Retinal pigment epithelial cell (primary cell): ENCODE data around the gene PPP2R2C.

Experiments
- DNase-seq: peaks from one replicate; pipeline ENCODE4 v3.0.0-alpha.2; 2010; ENCODE audit warnings: low read depth
- H3K4me3 ChIP-seq: 2 replicates; pipeline ENCODE4 v1.5.1; 2011; ENCODE audit warnings: mild to moderate bottlenecking, low read length, control low read depth, moderate library complexity
- TF ChIP-seq, protein P1 (sequence below): conservative IDR thresholded peaks from 2 replicates; pipeline ENCODE4 v1.5.1; 2011; ENCODE audit warnings: low read depth, low read length, control low read depth, inconsistent platforms

Gene PPP2R2C

DNA sequence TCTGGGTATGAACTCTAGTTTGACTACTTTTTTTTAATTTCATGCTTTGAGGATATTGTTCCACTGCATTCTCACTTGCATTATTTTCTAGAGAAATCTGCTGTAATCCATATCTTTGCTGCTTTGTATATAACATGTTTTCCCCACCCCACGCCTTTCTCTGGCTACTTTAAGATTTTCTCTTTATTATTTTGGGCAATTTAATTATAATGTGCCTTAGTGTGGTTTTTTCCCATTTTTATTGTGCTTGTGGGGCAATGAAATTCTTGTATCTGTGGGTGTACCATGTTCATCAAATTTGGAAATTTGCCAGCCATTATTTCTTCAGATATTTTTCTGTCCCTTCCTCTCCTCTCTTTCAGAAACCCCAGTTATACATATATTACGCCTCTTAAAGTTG lies 15.1 kb upstream of the PPP2R2C start:
- TF ChIP-seq, protein P1, sequence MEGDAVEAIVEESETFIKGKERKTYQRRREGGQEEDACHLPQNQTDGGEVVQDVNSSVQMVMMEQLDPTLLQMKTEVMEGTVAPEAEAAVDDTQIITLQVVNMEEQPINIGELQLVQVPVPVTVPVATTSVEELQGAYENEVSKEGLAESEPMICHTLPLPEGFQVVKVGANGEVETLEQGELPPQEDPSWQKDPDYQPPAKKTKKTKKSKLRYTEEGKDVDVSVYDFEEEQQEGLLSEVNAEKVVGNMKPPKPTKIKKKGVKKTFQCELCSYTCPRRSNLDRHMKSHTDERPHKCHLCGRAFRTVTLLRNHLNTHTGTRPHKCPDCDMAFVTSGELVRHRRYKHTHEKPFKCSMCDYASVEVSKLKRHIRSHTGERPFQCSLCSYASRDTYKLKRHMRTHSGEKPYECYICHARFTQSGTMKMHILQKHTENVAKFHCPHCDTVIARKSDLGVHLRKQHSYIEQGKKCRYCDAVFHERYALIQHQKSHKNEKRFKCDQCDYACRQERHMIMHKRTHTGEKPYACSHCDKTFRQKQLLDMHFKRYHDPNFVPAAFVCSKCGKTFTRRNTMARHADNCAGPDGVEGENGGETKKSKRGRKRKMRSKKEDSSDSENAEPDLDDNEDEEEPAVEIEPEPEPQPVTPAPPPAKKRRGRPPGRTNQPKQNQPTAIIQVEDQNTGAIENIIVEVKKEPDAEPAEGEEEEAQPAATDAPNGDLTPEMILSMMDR: no peak
- DNase-seq: no peak
- no peak overlapping the region for H3K4me3 ChIP-seq

DNA sequence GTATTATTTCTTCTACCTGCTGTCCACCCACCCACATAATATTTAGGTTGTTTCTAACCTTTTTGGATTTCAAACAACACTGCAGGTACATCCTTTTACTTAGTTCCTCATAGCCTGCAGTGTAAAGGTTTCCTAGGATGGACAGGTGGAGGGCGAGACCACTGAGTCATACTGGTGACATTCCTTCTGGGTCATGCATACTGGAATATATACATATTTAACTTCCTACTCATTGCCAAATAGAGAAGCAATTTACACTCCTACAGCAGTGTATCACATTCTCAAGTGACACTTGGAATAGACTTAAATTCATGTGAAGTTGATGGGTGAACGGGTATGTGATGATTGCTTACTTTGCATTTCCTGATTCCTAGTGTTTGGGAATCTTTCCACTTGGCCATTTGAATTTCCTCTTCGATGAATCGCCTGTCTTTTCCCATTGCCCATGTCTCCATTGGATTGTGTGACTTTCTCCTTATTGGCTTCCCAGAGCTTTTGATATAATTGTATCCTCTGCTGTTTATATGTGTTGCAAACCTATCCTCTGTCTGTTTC lies 8.2 kb upstream of the PPP2R2C start:
- TF ChIP-seq, protein P1: no peak
- DNase-seq: no peak
- no peak overlapping the region for H3K4me3 ChIP-seq

DNA sequence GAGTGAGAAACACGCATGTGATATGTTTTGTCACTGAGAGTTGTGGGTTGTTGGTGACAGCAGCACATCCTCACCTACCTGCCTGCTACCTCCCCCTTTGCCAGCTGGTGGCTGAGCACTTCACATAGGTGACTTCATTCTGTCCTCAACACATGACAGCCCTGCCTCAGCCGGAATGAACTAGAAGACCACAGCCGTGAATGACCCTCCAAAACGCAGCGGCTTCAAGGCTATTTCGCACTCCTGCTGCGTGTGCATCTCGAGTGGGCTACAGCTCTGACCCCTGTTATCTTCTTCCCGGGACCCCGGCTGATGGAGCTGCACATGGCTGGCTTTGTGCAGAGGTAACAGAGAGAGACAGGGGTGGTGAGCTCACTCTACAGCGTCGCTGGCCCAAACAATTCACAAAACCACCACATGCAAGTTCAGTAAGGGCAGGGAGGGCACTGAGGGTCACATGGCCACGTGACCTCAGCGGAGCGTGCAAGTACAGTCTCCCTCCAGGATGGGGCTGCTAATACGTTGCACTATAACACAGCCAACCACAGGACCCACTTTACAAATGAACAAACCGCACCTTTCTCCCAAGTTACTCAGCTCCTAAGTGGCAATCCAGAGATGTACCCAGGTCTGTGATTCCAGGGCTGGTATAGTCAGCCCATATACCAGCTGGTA lies 6.3 kb upstream of the PPP2R2C start:
- H3K4me3 ChIP-seq: no peak overlapping the region
- DNase-seq: no peak
- TF ChIP-seq, protein P1: no peak

DNA sequence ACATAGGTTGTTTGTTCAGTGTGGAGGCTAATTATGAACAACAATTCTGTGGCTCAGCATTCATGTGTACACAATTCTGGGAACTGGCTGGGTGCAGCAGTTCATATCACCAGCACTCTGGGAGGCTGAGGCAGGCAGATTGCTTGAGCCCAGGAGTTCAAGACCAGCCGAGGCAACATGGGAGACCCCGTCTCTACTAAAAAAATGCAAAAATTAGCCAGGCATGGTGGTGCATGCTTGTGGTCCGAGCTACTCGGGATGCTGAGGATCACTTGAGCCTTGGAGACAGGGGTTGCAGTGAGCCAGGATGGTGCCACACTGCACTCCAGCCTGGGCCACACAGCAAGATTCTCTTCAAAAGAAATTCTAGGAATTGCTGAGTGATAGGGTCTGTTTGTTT lies 4.5 kb upstream of the PPP2R2C start:
- H3K4me3 ChIP-seq: no peak overlapping the region
- no peak for DNase-seq
- TF ChIP-seq, protein P1: no peak

DNA sequence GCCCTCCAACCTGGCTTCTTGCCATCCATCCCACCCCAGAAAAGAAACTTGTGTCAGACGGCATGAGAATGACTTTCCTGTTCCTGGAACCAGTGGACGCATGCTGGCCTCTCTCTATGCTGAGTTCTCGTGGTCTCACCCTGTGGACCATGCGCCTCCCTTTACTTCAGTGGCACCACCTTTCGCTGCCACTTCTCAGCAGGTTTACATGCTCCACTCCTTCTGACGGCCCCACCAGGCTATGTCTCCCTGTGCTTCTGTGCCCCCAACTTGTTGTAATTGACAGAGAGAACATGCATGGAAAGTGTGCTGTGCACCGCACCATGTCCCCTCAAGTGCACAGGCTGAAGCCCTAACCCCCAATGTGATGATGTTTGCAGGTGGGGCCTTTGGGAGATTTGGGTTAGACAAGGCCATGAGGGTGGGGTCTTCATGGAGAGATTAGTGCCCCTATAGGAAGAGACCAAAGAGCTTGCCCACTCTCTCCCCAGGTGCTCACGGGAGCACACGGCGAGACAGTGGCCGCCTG lies 3.1 kb upstream of the PPP2R2C start:
- H3K4me3 ChIP-seq: no peak overlapping the region
- TF ChIP-seq, protein P1: no peak
- DNase-seq: no peak

DNA sequence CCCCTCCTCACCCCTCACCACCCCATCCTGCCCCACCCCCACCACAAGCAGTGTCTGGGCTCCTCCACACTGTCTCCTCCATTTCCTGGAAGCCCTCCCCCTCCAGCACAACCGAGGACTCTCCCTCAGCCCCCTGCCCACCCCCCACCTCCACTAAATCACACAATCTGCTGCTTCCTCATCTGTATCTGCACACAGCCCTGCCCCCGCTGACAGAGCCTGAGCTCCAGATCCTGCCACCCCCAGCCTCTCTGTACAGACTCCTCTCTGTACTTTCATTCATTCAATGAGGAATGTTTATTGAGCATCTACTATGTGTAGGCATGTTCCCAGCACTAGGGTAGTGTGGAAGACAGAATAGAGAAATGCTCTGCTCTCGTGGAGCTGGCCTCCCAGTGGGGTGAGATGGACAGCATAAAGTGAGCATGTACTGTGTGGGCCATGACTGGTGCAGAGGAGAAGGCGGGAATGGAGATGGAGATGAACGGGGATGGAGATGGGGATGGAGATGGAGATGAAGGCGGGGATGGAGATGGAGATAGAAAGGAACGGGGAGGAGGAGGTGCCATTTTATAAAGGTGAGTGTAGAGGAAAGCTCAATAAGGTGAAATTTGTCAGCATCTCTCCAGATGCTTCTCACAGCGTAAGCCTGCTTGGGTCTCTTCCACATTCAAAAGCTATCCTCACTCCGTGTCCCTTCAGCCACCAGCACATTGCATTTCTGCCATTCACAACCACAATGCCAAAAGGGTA lies 2.5 kb upstream of the PPP2R2C start:
- DNase-seq: no peak
- TF ChIP-seq, protein P1: no peak
- H3K4me3 ChIP-seq: no peak overlapping the region
